Stimulated activated CD4-positive, alpha-beta T cell treated with anti-CD3 and anti-CD28 coated beads, Interleukin-2, amount 100 ng/mL, for 24 hours (primary cell): ENCODE measurements around the gene PCCA.
"Not testable (repeated sequence)": the region's sequence is repeated elsewhere in the genome, so short reads cannot be mapped to it uniquely, and the experiment has no call there.

Experiments
- DNase-seq, 2 donors: peaks; one replicate each; pipeline ENCODE4 v3.0.0-alpha.2; 2020

PCCA gene

GRCh38 chr13:100088644-100089464, at the start of gene PCCA:
PCCA (plus strand) TSS chr13:100089093; CDS start chr13:100089121, 28 bp downstream.
- peak; percentile 83 to 91 for DNase-seq

GRCh38 chr13:100039740-100040139, 49.2 kb upstream of the PCCA start:
- DNase-seq = no peak

GRCh38 chr13:100040196-100040595, 48.7 kb upstream of the PCCA start:
- DNase-seq = no peak

- no peak for DNase-seq
These were observed 44.0 kb upstream of the PCCA start for GRCh38 chr13:100044936-100045335.

GRCh38 chr13:100045355-100045754, 43.5 kb upstream of the PCCA start:
- DNase-seq = no peak

- DNase-seq = no peak
These were observed 37.8 kb upstream of the PCCA start for GRCh38 chr13:100051070-100051469.

GRCh38 chr13:100059827-100060226, 29.1 kb upstream of the PCCA start:
- no peak for DNase-seq

GRCh38 chr13:100063333-100063732, 25.6 kb upstream of the PCCA start:
- DNase-seq = no peak

GRCh38 chr13:100063906-100064305, 25.0 kb upstream of the PCCA start:
- no peak for DNase-seq

- DNase-seq = no peak
These were observed 20.6 kb upstream of the PCCA start for GRCh38 chr13:100068133-100068931.

GRCh38 chr13:100069278-100069677, 19.6 kb upstream of the PCCA start:
- no peak for DNase-seq

GRCh38 chr13:100075700-100076587, 12.9 kb upstream of the PCCA start:
- no peak for DNase-seq

- DNase-seq = not testable (repeated sequence)
These were observed 9.9 kb upstream of the PCCA start for GRCh38 chr13:100079003-100079402.

GRCh38 chr13:100083401-100083800, 5.5 kb upstream of the PCCA start:
- not testable (repeated sequence) for DNase-seq

- DNase-seq = no peak
These were observed 635 bp upstream of the PCCA start for GRCh38 chr13:100088273-100088643.

- no peak for DNase-seq
These were observed 656 bp downstream of the PCCA start for GRCh38 chr13:100089465-100090032.

GRCh38 chr13:100090861-100091260, 2.0 kb downstream of the PCCA start:
- DNase-seq = no peak

GRCh38 chr13:100091391-100091790, 2.5 kb downstream of the PCCA start:
- no peak for DNase-seq

GRCh38 chr13:100092273-100092672, 3.4 kb downstream of the PCCA start:
- DNase-seq = not testable (repeated sequence)

- no peak for DNase-seq
These were observed 6.6 kb downstream of the PCCA start for GRCh38 chr13:100095498-100095897.

- DNase-seq = no peak
These were observed 7.6 kb downstream of the PCCA start for GRCh38 chr13:100096526-100096925.

GRCh38 chr13:100097821-100098220, 8.9 kb downstream of the PCCA start:
- no peak for DNase-seq
